T-cell (primary cell): ENCODE measurements around the gene C2orf42. TPM values are rescaled to one million over a fixed set of nuclear protein-coding genes. Genes with fewer than 3 reads are reported as not detected.

Experiments used
- ATAC-seq, 4 experiments: fragments of 200-7000 bp in 3 of 4; fragments of 150-1000 bp in 1 of 4; cut with Tn5 transposase; replicated peaks in 1 of 4; 1 replicate in 3 of 4; 2 replicates in 1 of 4; pipeline ENCODE4 v1.10.0; 2021; ENCODE audit warnings: moderate library complexity in 3 of 4, mild to moderate bottlenecking in 2 of 4, moderate number of reproducible peaks in 1 of 4
- CTCF ChIA-PET, 2 donors: fragments of 300-600 bp; sonication (Branson Sonifier 250); formaldehyde crosslinking; loops; one replicate each; lab custom pipeline; 2022; ENCODE audit warnings: antibody characterized with exemption in 2 of 2; lab: Charles Lee
- POLR2A ChIA-PET, 2 donors: fragments of 300-600 bp; sonication (Branson Sonifier 250); formaldehyde crosslinking; loops; one replicate each; lab custom pipeline; 2022; ENCODE audit warnings: antibody characterized with exemption in 2 of 2; lab: Charles Lee
- DNase-seq, 35 experiments: peaks; one replicate each; pipeline versions ENCODE4 v3.0.0 to v3.0.0-alpha.2; 2013 to 2023
- H3K27ac ChIP-seq: one replicate; pipeline ENCODE4 v1.5.1; 2013; ENCODE audit warnings: low read length
- H3K27me3 ChIP-seq, 2 experiments: replicated peaks in 1 of 2; 1 replicate in 1 of 2; 2 replicates in 1 of 2; pipeline versions ENCODE4 v1.6.1 to v1.7.0; 2013; ENCODE audit warnings: low read length in 1 of 2, mixed read lengths in 1 of 2; ENCODE audit not compliant: control insufficient read depth in 2 of 2, insufficient read depth in 2 of 2; ENCODE audit errors: extremely low read depth in 1 of 2
- H3K36me3 ChIP-seq, 2 donors: 1 replicate in 1 of 2; 2 replicates in 1 of 2; pipeline versions ENCODE4 v1.6.1 to v1.7.0; 2013; ENCODE audit warnings: low read length in 1 of 2; ENCODE audit not compliant: control insufficient read depth in 2 of 2, insufficient read depth in 1 of 2; ENCODE audit errors: extremely low read depth in 1 of 2
- H3K4me1 ChIP-seq, 2 experiments: 1 replicate in 1 of 2; 2 replicates in 1 of 2; pipeline versions ENCODE4 v1.6.1 to v1.7.0; 2013; ENCODE audit warnings: low read length in 2 of 2, mixed read lengths in 1 of 2; ENCODE audit not compliant: insufficient read depth in 2 of 2, control insufficient read depth in 1 of 2; ENCODE audit errors: extremely low read depth in 1 of 2
- H3K4me3 ChIP-seq, 2 donors: 1 replicate in 1 of 2; 2 replicates in 1 of 2; pipeline versions ENCODE4 v1.5.1 to v1.7.0; 2013; ENCODE audit warnings: mild to moderate bottlenecking in 2 of 2, low read length in 1 of 2, moderate library complexity in 1 of 2; ENCODE audit not compliant: control insufficient read depth in 1 of 2; ENCODE audit errors: extremely low read depth in 1 of 2
- H3K9me3 ChIP-seq: 2 replicates; pipeline ENCODE4 v1.7.0; 2013
- H3K27ac Mint-ChIP-seq, 2 donors: one replicate each; pipeline ENCODE4 v1.8.0; 2020 to 2021; ENCODE audit warnings: mild to moderate bottlenecking in 2 of 2, mixed read lengths in 2 of 2
- H3K27me3 Mint-ChIP-seq, 2 donors: one replicate each; pipeline ENCODE4 v1.8.0; 2021 to 2022; ENCODE audit warnings: mixed read lengths in 2 of 2
- H3K36me3 Mint-ChIP-seq: one replicate; pipeline ENCODE4 v1.8.0; 2021; ENCODE audit warnings: mixed read lengths
- H3K4me1 Mint-ChIP-seq, 3 donors: one replicate each; pipeline ENCODE4 v1.8.0; 2020 to 2022; ENCODE audit warnings: mixed read lengths in 3 of 3, mild to moderate bottlenecking in 1 of 3
- H3K4me3 Mint-ChIP-seq, 3 donors: one replicate each; pipeline ENCODE4 v1.8.0; 2020 to 2022; ENCODE audit warnings: mild to moderate bottlenecking in 3 of 3, mixed read lengths in 3 of 3, moderate library complexity in 3 of 3
- H3K9me3 Mint-ChIP-seq, 3 donors: one replicate each; pipeline ENCODE4 v1.8.0; 2020 to 2022; ENCODE audit warnings: mixed read lengths in 3 of 3
- WGBS: methylation state at CpG from one replicate; pipeline ENCODE4 v1.1.5; 2013; ENCODE audit warnings: missing lambda C conversion rate; ENCODE audit not compliant: insufficient coverage; 5-methylcytosine and 5-hydroxymethylcytosine counted together
- total RNA-seq, 35 experiments: library from RNA in 6 of 35; stranded (reverse) in 6 of 35; fragments of 120-200 nt in 1 of 35; gene quantifications; one replicate each; pipeline versions ENCODE4 v1.2.1 to v1.2.4 and lab custom pipeline; 2013 to 2026

The C2orf42 gene
- total RNA-seq, 5 donors from 2014 or later (not counting 1 experiment from before 2014, with no cell fraction given), result 23.3 to 45.9 (median 39.1) TPM

DNA sequence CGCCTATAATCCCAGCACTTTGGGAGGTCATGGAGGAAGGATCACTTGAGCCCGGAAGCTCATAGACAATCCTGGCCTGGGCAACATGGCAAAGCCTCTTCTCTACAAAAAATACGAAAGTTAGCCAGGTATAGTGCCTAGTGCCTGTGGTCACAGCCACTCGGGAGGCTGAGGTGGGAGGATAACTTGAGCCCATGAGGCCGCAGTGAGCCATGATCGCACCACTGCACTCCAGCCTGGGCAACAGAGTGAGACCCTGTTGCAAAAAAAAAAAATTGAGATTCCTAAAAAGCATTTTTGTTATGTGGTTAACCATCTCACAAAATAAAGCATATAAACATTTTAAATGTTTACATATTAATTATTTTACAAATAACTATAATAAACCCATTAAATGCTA lies 89.6 kb downstream of the C2orf42 start:
- peaks cover 7 to 32% of the 10 kb centered on the region in 2 experiments for H3K4me1 ChIP-seq
- POLR2A ChIA-PET, result interaction anchor here in 1 of 2 donors (0.7 kb wide), 1 partner anchor 12 kb away, joined by 3 read pairs; no protein-coding TSS in a partner anchor
- Mint-ChIP-seq H3K27me3 (no peaks in the 10 kb centered on the region), H3K36me3 (no peaks in the 10 kb centered on the region), H3K4me1 (peaks cover 31 to 35% (median 32%) of the 10 kb centered on the region in 3 donors), H3K9me3 (no peaks in the 10 kb centered on the region), H3K27ac (peak overlapping the region in 1 of 2 donors; percentile 66), H3K4me3 (no peak overlapping the region)
- WGBS, result 100% methylated on average over 3 of the region's 6 CpGs
- no peaks in the 10 kb centered on the region for H3K9me3 ChIP-seq
- H3K27ac ChIP-seq, result no peak overlapping the region
- CTCF ChIA-PET, result no interaction called here
- ATAC-seq (no peak), DNase-seq (no peak)
- H3K36me3 ChIP-seq, result no peaks in the 10 kb centered on the region
- H3K4me3 ChIP-seq, result no peak overlapping the region
- H3K27me3 ChIP-seq, result no peaks in the 10 kb centered on the region

Other genes with a start within 250 kb of the C2orf42 start
- 1 to 10 TPM; 1.2 to 2.1 (median 1.8) TPM for gene ASPRV1, start 229.4 kb downstream of the C2orf42 start, total RNA-seq
- gene PCBP1, start 103.5 kb downstream of the C2orf42 start, total RNA-seq, result 100 to 1,000 TPM; 303 to 431 (median 386) TPM
- gene TIA1, start 57.6 kb upstream of the C2orf42 start, total RNA-seq, result 100 to 1,000 TPM in 4 of 5 donors, 10 to 100 TPM in 1; 94.4 to 154 (median 148) TPM
- 10 to 100 TPM in 4 of 5 donors, 1 to 10 TPM in 1; 9.2 to 31.4 (median 25.7) TPM for gene PCYOX1, start 67.1 kb upstream of the C2orf42 start, total RNA-seq
- 10 to 100 TPM; 65.4 to 97.6 (median 88.0) TPM for gene SNRPG, start 102.7 kb upstream of the C2orf42 start, total RNA-seq
- 10 to 100 TPM; 24.4 to 34.7 (median 29.7) TPM for gene FAM136A, start 111.0 kb upstream of the C2orf42 start, total RNA-seq